MCF 10A (cell line): ENCODE results near the gene MAST1. TPM values are rescaled to one million over a fixed set of nuclear protein-coding genes. Genes with fewer than 3 reads are reported as not detected.
A peak's percentile ranks its signal among the peaks of the same experiment; 100 is the strongest.
"Not testable (repeated sequence)": the region's sequence is repeated elsewhere in the genome, so short reads cannot be mapped to it uniquely, and the experiment has no call there.

Experiments used
- BruUV-seq: library from RNA; stranded (reverse); fragments of 400-500 nt; replicated peaks from 2 replicates; lab custom pipeline; 2021; lab: Mats Ljungman, UMichigan
- CTCF ChIA-PET: fragments of 300-600 bp; sonication (Branson Sonifier 250); formaldehyde crosslinking; extraction: SDS; loops from one replicate; lab custom pipeline; 2021; ENCODE audit warnings: antibody characterized with exemption, inconsistent platforms; lab: Yijun Ruan, JAX
- POLR2A ChIA-PET: fragments of 300-600, 350-650 bp; sonication (Branson Sonifier 250); formaldehyde crosslinking; extraction: SDS; loops from one replicate; lab custom pipeline; 2020; ENCODE audit warnings: antibody characterized with exemption, inconsistent platforms; lab: Yijun Ruan, JAX
- DNase-seq: peaks from one replicate; pipeline ENCODE4 v3.0.0-alpha.2; 2018; ENCODE audit not compliant: unreplicated experiment
- H3K27ac Mint-ChIP-seq: one replicate; pipeline ENCODE4 v1.8.0; 2022; ENCODE audit warnings: mild to moderate bottlenecking, low read depth, mixed read lengths; ENCODE audit not compliant: unreplicated experiment
- H3K27me3 Mint-ChIP-seq: one replicate; pipeline ENCODE4 v1.8.0; 2022; ENCODE audit warnings: mixed read lengths; ENCODE audit not compliant: insufficient read depth, unreplicated experiment
- H3K36me3 Mint-ChIP-seq: one replicate; pipeline ENCODE4 v1.8.0; 2022; ENCODE audit warnings: mild to moderate bottlenecking, moderate library complexity, mixed read lengths; ENCODE audit not compliant: insufficient read depth, unreplicated experiment
- H3K4me1 Mint-ChIP-seq: one replicate; pipeline ENCODE4 v1.8.0; 2022; ENCODE audit warnings: mixed read lengths; ENCODE audit not compliant: insufficient read depth, unreplicated experiment
- H3K4me3 Mint-ChIP-seq: one replicate; pipeline ENCODE4 v1.8.0; 2022; ENCODE audit warnings: mild to moderate bottlenecking, moderate library complexity, mixed read lengths; ENCODE audit not compliant: unreplicated experiment
- H3K9me3 Mint-ChIP-seq: one replicate; pipeline ENCODE4 v1.8.0; 2022; ENCODE audit warnings: mixed read lengths; ENCODE audit not compliant: unreplicated experiment
- intact Hi-C: fragments of 100-400 bp; cut with micrococcal nuclease; formaldehyde crosslinking; loops from 2 replicates; pipeline ENCODE4 v1.14.1; 2022
- total RNA-seq: library from RNA; stranded (reverse); gene quantifications from 2 replicates; pipeline ENCODE4 v1.2.3, GENCODE V29; 2022
- TF ChIP-seq, protein P1 (sequence below): fragments of 200-600 bp; IDR thresholded peaks from one replicate; pipeline ENCODE4 v1.8.0; 2022; ENCODE audit warnings: antibody characterized with exemption, mild to moderate bottlenecking; ENCODE audit not compliant: unreplicated experiment

MAST1 gene
- total RNA-seq, 1 experiment from 2014 or later = 1.6 TPM

DNA sequence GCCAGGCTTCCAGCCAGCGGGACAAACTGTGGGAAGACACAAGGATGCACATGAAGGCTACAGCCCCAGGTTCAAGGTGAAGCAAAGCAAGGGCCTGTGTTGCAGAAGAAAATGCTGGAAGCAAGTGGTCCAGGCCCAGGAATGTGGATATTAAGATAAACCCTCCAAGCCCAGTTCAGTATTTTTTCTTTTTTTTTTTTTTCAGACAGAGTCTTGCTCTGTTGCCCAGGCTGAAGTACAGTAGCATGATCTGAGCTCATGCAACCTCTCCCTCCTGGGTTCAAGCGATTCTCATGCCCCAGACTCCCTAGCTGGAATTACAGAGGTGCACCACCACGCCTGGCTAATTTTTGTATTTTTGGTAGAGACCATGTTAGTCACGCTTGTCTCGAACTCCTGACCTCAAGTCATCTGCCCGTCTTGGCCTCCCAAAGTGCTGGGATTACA lies 41.2 kb upstream of the MAST1 start:
- intact Hi-C loops = no loop called here
- Mint-ChIP-seq H3K4me1 (peaks cover 20% of the 10 kb centered on the region), H3K27me3 (no peaks in the 10 kb centered on the region), H3K36me3 (peaks cover 66% of the 10 kb centered on the region), H3K4me3 (no peak overlapping the region), H3K9me3 (no peaks in the 10 kb centered on the region), H3K27ac (no peak overlapping the region)
- ChIA-PET POLR2A (interaction anchor here (0.7 to 8.4 kb wide), 5 partner anchors 9 to 60 kb away, joined by 4 to 410 read pairs (median 6); partner anchors contain the start of genes GET3, HOOK2 and RNASEH2A), CTCF (interaction anchor here (0.5 to 14.5 kb wide), 13 partner anchors 8 to 121 kb away, joined by 3 to 307 read pairs (median 6); partner anchors contain the start of genes GCDH and HOOK2)
- no TSS peak for BruUV-seq
- TF ChIP-seq, protein P1, sequence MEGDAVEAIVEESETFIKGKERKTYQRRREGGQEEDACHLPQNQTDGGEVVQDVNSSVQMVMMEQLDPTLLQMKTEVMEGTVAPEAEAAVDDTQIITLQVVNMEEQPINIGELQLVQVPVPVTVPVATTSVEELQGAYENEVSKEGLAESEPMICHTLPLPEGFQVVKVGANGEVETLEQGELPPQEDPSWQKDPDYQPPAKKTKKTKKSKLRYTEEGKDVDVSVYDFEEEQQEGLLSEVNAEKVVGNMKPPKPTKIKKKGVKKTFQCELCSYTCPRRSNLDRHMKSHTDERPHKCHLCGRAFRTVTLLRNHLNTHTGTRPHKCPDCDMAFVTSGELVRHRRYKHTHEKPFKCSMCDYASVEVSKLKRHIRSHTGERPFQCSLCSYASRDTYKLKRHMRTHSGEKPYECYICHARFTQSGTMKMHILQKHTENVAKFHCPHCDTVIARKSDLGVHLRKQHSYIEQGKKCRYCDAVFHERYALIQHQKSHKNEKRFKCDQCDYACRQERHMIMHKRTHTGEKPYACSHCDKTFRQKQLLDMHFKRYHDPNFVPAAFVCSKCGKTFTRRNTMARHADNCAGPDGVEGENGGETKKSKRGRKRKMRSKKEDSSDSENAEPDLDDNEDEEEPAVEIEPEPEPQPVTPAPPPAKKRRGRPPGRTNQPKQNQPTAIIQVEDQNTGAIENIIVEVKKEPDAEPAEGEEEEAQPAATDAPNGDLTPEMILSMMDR = no peak
- no peak for DNase-seq

DNA sequence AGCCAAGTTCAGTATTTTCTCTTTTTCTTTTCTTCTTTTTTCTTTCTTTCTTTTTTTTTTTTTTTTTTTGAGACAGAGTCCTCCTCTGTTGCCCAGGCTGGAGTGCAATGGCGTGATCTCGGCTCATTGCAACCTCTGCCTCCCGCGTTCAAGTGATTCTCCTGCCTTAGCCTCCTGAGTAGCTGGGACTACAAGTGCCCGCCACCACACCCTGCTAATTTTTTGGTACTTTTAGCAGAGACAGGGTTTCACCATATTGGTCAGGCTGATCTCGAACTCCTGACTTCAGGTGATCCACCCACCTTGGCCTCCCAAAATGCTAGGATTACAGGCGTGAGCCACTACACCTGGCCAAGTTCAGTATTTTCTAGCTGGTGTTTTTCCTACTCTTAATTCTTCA lies 40.7 kb upstream of the MAST1 start:
- H3K27ac Mint-ChIP-seq, intact Hi-C loops, H3K27me3 Mint-ChIP-seq, DNase-seq, H3K9me3 Mint-ChIP-seq, BruUV-seq, H3K4me3 Mint-ChIP-seq: not testable (repeated sequence)
- H3K36me3 Mint-ChIP-seq = peaks cover 62% of the 10 kb centered on the region
- POLR2A ChIA-PET = interaction anchor here (0.7 to 8.4 kb wide), 4 partner anchors 21 to 60 kb away, joined by 3 to 410 read pairs (median 4); partner anchors contain the start of genes GET3 and HOOK2
- peaks cover 24% of the 10 kb centered on the region for H3K4me1 Mint-ChIP-seq
- CTCF ChIA-PET = interaction anchor here (0.6 to 14.5 kb wide), 8 partner anchors 12 to 85 kb away, joined by 3 to 307 read pairs (median 5); partner anchors contain the start of genes HOOK2 and TRIR

DNA sequence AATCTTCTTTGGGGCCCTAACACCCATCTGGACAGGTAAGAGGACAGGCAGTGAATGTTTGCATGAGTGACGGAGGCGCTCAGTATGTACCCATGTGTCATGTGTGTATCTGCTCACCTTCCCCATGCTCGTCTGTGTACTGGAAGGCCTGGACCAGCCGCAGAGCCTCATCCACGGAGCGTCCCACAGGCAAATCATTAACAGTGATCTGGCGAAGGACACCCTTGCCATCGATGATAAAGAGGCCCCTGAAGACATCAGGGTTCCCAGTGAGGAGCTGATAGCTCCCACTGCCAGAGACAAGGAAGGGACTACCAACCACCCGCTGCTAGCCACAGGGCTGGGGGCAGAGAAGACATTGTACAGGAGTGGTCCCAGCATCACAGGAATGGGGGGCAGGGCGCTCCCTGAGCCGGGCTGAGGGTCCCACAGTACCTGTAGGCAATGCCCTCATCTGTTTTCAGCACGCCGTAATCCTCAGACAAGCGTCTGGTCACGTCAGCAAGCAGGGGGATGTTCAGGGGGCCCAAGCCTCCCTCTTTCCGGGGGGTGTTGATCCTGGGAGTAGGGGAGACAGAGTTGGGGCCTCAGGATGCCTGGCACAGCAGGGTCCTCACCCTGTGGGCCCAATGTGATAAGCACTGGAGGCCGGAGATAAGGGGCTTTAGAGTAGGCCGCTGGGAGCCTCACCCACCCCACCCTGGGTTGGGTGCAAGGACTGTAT lies 38.4 kb upstream of the MAST1 start:
- H3K4me1 Mint-ChIP-seq = peaks cover 19% of the 10 kb centered on the region
- H3K9me3 Mint-ChIP-seq = no peaks in the 10 kb centered on the region
- H3K27ac Mint-ChIP-seq = no peak overlapping the region
- BruUV-seq = no TSS peak
- peaks cover 39% of the 10 kb centered on the region for H3K36me3 Mint-ChIP-seq
- ChIA-PET CTCF (interaction anchor here (1.3 to 14.5 kb wide), 4 partner anchors 24 to 50 kb away, joined by 3 to 307 read pairs (median 162); partner anchors contain the start of gene HOOK2), POLR2A (interaction anchor here (0.6 to 4.4 kb wide), 5 partner anchors 8 to 104 kb away, joined by 3 to 54 read pairs (median 7); partner anchors contain the start of genes FBXW9, JUNB and TNPO2)
- TF ChIP-seq, protein P1 = no peak
- no peak for DNase-seq
- peak overlapping the region; percentile 82 for H3K4me3 Mint-ChIP-seq
- no peaks in the 10 kb centered on the region for H3K27me3 Mint-ChIP-seq
- intact Hi-C loops = loop anchor here (5.0 kb wide), 1 partner anchor 37 kb away; the partner anchor contains the start of gene MAST1

DNA sequence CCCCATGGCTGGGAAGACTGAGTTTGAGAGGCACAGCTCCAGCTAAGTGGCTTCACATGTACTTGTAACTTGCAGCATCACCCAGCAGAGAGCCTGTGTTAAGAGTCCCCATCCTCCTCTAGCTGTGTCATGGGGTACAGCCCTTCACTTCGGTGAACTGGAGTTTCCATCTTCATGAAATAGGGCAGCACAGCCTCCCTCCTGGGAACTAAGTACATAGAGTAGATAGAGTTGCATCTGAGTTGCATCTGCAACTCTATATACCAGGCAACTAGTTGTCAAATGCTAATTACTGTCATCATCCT lies 37.9 kb upstream of the MAST1 start:
- TF ChIP-seq, protein P1 = no peak
- peaks cover 19% of the 10 kb centered on the region for H3K4me1 Mint-ChIP-seq
- POLR2A ChIA-PET = interaction anchor here (0.7 to 4.4 kb wide), 10 partner anchors 8 to 131 kb away, joined by 3 to 54 read pairs (median 4); partner anchors contain the start of genes GCDH, GET3, JUNB and TNPO2
- no TSS peak for BruUV-seq
- CTCF ChIA-PET = interaction anchor here (1.3 to 14.5 kb wide), 4 partner anchors 25 to 49 kb away, joined by 3 to 307 read pairs (median 162); partner anchors contain the start of gene HOOK2
- no peaks in the 10 kb centered on the region for H3K9me3 Mint-ChIP-seq
- H3K4me3 Mint-ChIP-seq = peak overlapping the region; percentile 82
- no peak for DNase-seq
- H3K36me3 Mint-ChIP-seq = peaks cover 34% of the 10 kb centered on the region
- peak overlapping the region; percentile 79 for H3K27ac Mint-ChIP-seq
- intact Hi-C loops = loop anchor here (5.0 kb wide), 1 partner anchor 37 kb away; the partner anchor contains the start of gene MAST1
- H3K27me3 Mint-ChIP-seq = no peaks in the 10 kb centered on the region
